HG03280 (cell line): ENCODE data around the gene PLCH1.

Experiments used
- ATAC-seq: cut with Tn5 transposase; IDR thresholded peaks from one replicate; pipeline ENCODE4 v1.9.1; 2021; ENCODE audit warnings: mild to moderate bottlenecking, moderate library complexity; ENCODE audit not compliant: unreplicated experiment

The PLCH1 gene

DNA sequence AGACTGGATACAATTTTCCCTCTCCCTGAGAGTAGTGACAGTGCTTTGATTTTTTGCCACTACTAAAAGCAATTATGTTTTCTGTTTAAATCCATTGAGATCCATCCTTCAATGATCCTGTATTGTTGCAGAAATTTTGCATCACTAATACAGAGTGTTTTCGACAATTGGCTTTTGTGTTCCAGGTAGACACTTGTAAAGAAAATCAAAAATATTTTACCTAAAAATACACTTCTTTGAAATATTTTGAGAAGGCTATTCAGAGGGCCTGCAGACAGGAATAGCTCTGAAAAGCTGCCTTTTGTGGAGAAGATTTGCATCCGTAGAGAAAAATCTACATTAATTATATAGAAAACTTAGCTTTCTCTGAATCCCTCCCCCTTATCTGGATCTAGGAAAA lies 384.6 kb downstream of the PLCH1 start:
- ATAC-seq, result no peak

DNA sequence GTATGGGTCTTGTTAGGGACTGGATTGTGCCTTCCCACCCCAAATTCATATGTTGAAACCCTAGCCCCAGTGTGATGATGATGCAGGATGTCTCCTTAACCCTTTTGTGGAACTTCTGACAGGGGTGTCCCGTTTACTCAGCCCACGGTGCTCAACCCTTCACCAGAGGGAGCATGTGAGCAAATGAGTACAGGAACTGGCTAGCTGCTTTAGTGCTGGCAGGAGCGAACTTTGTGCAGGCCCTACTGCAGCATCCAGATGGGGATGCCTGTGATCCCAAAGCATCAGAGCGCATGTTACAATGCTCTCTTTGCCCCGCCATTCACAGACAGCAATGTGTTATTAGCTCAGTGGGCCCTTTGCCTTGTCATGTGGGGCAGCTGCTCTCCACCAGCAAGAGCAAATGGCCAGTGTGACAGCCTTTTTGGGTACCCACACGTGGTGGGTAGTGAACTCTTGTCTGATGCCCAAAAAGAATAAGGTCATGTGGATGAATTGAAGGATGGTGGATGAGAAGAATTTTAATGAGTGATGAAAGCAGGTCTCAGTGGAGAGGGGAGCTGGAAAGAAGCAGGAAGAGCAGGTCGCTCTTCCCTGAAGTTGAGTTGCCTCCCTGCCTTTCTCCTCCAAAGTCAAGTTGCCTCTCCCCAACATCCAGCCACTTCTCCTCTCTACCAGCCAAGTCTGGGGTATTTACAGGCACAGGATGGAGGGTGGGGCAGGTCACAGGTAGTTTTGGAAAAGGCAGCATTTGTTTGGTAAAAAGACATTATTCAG lies 388.1 kb downstream of the PLCH1 start:
- no peak for ATAC-seq

DNA sequence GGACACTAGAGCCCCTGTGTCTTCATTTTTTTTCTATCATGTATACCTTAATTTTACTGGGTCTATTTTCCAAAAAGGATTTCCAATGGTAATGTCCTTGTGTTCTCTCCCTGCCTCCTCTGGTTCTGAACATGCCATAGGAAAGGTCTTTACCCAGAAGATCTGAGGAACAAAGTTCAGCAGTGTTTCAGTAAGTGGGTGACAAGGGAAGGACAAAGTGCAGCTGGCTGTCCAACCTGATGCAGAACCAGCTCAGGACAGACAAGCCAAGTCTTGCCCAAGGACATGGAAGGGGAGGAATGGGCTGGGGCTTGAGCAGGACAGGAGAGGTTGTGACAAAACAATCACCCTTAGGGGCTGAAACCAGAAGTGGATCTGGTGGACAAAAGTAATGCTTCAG lies 390.2 kb downstream of the PLCH1 start:
- ATAC-seq, result no peak

DNA sequence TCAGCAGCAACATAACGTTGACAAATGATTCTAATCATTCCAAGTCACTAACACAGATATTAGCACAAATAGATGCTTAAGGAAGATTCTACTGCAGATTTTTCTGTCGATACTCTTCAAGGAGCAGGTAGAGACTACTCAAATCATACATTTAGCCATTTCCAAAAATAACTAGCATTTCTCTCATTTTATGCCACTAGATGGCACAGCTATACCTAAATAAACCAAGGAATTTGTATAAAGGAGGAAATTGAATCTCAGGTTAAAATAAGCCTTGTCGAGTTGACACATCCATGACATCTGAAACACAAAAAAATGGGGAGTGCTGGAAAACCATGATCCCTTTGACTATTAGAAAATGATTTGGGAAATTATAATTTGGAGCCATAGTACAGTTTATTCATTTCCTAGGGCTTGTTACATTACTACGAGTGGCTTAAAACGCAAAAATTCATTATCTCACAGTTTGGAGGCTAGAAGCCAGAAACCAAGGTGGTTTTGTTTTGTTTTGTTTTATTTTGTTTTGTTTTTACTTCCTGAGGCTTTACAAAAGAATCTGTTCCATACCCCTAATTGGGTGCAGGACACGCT lies 391.9 kb downstream of the PLCH1 start:
- no peak for ATAC-seq

DNA sequence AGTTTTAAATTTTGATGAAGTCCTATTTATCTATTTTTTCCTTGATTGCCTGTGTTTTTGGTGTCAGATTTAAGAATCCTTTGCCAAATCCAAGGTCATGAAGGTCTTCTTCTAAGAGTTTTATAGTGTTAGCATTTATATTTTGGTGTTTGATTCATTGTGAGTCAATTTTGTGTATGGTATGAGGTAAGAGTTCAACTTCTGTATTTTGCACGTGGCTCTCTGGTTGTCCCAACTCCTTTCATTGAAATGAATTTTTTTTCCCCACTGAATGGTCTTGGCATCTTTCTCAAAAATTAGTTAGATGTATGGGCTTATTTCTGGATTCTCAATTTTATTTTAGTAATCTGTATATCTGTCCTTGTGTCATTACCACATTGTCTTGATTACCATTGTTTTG lies 394.3 kb downstream of the PLCH1 start:
- ATAC-seq, result no peak

DNA sequence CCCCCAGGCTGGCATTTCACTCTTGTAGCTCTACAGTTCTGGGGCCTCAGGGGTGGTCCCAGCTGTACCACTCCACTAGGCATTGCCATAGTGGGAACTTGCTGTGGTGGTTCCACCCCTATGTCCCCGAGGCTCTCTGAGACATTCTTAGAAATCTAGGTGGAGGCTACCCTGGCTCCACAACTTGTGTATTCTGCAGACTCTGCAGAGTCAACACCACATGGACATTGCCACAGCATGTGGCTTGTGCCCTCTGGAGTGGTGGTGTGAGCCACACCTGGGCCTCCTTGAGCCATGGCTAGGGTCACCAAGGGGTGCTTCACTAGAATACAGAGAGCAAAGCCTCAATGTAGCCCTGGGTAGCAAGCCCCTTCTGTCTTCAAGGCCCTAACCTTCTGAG lies 397.0 kb downstream of the PLCH1 start:
- no peak for ATAC-seq

DNA sequence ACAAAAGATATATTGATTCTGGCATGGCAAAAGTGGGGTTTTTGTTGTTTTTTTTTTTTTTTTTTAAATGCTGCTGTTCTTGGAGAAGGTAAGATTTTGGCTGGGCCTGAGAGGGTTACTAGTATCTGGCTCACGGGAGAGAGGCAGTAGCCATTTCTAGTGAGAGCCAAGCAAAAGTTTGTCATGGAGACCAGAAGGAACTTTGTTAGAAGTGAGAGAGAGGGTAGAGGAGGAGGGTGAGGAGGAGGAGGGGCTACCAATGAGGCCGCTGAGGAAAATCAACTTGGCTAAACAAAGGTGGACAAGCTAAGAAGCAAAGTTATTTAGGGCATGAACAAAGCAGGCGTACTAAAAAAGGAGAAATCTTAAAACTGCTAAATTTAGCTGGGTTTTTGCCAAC lies 402.5 kb downstream of the PLCH1 start:
- no peak for ATAC-seq

DNA sequence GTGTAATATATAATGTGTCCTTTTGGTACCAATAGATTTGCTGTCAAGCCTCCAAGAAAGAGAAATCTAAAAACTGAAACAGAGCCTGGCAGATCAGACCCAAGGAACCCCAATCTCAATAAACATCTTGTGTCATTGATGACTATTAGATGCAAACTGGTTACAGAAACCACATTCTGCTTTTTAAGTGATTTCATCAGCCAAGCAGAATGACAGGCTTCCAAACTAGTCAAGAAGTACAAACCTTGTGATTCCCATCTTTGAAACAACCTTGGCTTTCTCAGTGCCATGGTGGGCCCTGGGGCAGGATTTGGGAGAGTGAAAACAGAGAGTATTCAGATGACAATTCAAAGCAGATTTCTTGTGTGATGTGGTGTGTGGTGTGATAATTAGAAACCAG lies 405.8 kb downstream of the PLCH1 start:
- ATAC-seq, result no peak

DNA sequence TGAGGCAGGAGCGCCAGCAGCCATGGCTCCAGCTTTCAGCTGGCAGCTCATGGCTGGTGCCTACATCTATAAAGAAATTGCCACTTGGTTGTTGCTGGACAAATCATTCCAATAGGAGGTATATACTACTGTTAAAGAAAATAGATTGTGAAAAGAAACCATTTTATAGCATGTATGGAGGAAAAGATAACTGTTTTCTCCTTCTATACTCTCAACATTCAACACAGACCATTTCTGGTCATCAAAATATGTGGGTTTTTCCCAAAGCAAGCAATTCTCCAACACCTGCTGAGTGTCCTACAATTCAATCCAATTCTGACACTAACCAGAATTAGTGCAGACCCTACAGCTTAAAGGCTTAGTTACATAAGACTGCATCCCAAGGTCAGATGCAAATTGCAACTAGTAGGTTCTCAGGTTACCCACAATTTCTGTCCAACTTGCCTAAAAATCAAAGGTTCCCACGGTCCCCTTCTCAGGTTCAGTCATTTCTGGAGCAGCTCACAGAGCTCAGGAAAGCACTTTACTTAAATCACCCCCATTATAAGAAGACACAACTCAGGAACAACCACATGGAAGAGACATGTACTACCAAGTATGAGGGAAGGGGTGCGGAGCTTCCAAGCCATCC lies 409.0 kb downstream of the PLCH1 start:
- no peak for ATAC-seq

DNA sequence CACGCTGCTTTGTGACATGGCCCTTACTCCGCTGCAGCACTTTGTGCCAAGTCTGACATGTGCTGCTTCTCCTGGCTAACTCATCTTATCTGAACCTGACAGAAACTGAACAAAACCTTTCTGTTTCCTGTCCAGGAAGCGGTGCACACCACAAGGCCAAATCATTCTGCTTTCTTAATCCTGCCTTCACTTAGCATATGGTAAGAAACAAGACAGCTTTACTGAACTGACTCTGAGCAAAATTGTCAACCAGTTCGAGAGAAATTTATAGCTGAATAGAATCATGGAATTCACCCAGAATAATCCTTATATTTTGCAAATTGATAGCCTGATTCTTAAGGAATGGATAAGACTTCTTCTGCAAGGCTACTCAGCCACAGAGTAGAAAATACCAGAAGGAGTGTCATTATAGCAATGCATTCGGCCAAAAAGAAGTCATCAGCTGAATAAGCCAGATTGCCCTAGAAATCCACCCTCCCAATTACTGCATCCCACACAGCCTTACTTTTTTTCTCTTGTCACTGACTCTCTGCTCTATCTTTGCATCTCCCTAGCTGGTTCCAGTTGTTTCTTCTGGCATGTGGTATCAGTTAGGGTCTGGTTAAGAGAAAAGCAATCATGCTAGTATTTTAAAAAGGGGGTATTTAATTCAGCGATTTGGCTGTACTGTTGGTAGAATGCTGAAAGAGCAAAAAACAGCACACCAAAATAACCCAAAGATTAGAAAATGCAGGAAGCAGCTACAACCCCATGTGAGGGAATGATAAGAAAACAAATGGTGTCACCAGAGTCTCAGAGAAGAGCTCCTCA lies 409.8 kb downstream of the PLCH1 start:
- peak; percentile 80 for ATAC-seq

DNA sequence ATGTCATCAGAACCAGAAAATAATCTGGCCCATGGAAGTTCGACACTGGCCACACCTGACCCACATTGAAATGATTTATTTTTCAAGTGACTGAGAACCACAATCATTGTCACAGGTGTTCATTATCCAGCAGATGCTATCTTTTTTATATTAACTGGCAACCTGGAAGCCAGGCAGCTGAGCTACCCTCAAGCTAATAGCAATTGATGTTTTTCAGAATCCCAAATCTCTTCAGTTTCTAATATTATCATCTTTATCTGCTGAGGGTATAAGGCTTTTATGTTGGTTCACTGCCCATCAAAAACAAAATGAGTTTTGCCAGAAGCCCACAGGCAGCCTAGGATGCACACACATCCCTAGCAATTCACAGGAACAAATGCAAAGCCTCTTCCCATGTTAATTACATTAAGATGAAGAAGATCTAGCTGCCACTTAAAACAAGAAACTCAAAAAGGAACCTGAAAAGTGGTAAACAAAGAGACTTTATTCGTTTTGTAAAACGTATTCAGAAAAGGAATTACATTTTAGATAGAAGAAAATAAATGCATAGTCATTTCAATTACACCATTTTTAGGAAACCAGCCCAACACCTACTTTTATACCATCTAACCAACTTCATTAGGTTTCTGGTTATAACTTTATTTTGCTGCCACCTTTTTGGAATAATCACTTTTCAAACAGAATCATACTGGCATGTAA lies 410.5 kb downstream of the PLCH1 start:
- ATAC-seq, result no peak

DNA sequence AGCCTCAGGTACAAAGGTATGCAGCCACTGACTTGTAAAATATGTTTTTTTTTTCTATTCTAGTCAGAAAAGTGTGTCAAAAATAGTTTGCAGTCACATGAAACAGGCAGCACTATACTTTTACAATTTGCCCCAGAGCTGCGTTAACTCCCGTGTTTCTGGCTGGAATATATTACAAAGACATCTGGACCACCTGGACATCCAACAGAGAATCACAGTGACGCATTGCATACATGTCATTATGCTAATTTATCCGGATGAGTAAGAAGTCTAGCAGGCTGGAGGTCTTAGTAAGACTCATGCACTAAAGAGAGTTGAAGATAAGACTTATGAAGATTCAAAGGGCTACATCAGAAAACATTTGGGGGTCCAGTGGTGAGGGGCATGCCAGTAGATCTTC lies 412.2 kb downstream of the PLCH1 start:
- no peak for ATAC-seq

DNA sequence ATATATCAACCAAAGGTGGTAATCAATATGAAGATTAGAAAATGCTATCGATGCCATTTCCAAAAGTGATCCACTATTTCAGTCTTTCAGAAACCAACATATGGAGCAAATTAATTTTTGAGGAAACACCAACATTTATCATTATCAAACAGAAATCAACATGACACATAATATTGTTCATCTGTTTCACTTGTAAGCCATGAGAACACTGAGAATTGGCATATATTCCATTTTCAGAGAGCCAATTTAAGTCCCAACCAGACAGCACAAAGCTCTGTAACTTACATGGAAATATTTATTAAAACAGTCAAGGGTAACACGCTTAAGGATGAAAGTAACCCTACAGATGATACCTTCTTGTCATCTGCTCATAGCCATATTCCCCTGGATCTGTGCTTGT lies 413.8 kb downstream of the PLCH1 start:
- no peak for ATAC-seq

DNA sequence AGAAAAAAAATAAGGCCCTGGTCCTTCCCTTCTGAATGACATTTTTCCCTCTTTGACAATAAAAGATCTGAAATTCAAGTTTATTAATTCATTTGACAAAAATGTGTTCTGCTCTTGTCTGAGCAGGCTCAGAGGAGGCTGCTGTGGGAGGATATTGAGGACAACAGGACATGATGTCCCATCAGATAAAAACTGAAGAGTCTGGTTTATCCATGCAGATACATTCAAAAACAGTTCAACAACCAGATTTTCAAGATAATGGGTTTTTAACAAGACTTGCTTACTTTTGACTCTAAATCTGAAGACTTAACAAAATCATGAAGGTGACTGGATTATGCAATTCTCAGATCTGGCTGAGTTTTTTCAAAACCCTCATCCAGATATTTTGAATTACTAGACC lies 414.5 kb downstream of the PLCH1 start:
- no peak for ATAC-seq

DNA sequence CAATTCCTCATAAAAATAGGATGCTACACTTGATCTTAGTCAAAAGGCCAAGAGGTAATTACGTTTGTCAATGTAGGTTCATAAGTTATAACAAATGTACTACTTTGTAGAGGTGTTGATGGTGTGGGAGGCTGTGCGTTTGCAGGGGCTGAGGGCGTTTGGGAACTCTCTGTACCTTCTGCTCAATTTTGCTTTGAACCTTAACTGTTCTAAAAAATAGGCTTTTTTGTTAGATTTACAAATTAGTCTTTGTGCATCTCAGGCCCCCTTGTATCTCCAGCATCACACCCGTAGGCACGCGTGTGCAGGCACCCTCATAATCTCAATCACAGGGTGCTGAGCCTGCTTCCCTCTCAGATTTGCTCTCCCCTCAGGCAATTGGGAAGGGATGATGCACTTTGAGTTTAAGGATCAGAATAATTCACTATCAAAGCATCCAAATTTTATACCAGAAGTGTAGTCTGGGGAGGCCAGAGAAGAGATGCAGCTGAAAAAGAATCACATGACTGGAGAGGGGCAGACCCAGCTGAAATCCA lies 415.3 kb downstream of the PLCH1 start:
- no peak for ATAC-seq

DNA sequence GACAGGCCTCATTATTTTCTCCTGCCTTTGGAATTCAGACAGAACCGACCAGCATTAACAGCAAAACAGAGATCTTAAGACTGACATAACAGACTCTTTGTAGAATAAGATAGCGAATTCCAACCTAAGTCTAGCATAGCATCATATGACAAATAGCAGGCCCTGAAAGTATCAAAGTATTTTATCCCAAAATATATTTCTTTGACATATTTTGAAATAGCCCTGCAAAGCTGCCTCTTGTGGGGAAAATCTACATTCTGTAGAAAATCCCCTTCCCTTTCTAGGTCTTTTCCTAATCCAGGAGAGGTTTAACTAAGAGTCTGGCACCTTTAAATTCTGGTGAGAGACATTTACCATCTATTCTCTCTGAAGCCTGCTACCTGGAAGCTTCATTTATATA lies 417.0 kb downstream of the PLCH1 start:
- no peak for ATAC-seq

DNA sequence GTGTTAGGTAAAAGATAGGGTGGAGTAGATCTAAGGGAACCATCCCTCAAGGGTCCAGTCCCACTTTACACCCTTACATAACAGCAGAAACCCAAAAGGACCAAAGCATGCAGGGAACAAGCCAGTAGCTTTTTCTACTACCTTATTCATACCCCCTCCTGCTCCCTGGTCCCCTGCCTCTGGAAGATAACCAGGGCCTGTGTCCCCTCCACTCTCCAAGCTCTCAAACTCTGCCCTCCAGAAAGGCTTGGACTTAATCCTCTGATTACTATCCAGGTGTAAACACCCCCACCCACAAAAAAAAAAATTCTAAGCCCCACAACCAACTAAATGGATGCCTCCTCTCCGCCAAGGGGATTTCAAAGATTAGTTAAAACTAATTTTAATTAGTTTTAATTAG lies 417.4 kb downstream of the PLCH1 start:
- no peak for ATAC-seq

DNA sequence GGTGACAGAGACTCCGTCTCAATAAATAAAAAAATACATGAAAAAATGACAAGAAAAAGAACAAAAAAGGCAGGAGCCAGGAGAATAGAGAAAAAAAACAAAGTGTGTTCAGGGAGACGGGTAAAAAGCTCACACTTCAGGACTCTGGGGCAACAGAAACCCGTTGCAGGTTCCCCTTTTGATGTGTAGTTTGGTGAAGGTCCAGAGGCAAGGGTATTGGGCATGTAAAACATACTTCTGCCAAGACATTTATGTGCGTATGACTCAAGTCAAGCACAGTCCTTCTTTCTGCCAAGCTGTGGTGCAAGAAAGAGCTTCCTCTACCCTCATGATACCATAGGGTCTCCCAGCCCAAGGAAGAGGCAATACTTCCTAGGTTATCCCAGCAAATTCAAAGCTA lies 418.0 kb downstream of the PLCH1 start:
- no peak for ATAC-seq

DNA sequence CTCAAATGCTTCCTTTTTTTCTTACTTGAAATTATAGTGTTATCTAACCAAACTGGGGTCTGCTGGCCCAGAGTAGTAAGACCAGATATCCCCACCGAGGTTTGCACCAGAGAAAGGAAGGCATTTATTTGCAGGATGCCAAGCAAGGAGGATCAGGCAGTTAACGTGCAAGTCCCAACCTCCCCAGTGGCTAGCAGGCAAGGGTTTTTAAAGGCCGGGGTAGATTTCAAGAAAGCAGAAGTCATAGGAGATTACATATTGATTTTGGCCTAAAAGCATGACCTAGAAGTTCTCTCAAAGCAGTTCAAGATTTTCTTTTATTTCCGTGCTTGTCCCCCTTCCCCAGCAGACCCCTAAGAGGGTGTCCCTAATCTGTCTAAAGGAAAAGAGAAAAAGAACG lies 418.6 kb downstream of the PLCH1 start:
- ATAC-seq, result no peak
